Measurements from ENCODE around the gene FKBP4.

The FKBP4 gene

DNA sequence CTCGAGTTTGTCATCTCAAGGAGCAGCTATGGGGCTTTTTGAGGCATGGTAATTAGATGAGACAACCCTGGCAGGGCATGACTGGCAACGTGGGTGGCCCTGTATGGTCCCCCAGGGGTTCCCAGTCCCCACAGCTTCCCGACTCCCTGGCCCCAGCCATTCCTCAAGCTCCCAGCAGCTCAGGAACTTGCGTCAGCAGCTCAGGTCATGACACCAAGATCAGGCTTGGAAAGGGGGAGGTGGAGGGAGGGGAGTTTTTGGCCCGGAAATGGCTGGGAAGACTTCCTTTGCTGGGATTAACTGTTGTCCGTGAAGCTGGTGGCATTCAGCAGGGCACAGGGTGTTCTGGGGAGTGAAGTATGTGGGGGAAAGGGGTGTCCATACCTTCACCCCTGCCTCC, 50.5 kb downstream of the FKBP4 start:
- H3K4me3 ChIP-seq (replicated peaks; ENCODE audit: low read depth, low read length), result no peak overlapping the region
- peak; percentile 84 for DNase-seq (ENCODE audit: low read depth)
- TF ChIP-seq, protein P1, sequence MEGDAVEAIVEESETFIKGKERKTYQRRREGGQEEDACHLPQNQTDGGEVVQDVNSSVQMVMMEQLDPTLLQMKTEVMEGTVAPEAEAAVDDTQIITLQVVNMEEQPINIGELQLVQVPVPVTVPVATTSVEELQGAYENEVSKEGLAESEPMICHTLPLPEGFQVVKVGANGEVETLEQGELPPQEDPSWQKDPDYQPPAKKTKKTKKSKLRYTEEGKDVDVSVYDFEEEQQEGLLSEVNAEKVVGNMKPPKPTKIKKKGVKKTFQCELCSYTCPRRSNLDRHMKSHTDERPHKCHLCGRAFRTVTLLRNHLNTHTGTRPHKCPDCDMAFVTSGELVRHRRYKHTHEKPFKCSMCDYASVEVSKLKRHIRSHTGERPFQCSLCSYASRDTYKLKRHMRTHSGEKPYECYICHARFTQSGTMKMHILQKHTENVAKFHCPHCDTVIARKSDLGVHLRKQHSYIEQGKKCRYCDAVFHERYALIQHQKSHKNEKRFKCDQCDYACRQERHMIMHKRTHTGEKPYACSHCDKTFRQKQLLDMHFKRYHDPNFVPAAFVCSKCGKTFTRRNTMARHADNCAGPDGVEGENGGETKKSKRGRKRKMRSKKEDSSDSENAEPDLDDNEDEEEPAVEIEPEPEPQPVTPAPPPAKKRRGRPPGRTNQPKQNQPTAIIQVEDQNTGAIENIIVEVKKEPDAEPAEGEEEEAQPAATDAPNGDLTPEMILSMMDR (IDR thresholded peaks at IDR 0.05; ENCODE audit: low read length, missing control alignments), result no peak

DNA sequence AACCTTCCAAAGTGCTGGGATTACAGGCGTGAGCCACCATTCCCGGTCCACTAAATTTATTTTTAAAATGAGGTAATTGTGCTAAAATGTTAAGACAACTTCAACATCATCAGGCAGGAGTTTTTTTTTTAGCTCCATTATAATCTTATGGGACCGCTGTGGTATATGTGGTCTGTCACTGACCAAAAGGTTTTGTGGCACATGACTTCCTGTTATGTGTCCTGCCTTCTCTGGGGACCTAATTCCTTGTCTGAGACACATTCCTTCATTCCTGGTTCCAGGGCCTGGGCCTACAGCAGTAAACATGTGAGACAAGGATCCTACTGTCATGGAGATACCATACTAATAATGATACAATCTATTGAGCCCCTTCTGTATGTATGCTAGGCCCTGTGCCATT, 57.2 kb downstream of the FKBP4 start:
- no peak overlapping the region for H3K4me3 ChIP-seq (replicated peaks; ENCODE audit: low read depth, low read length)
- TF ChIP-seq, protein P1 (IDR thresholded peaks at IDR 0.05; ENCODE audit: low read length, missing control alignments), result no peak
- no peak for DNase-seq (ENCODE audit: low read depth)

DNA sequence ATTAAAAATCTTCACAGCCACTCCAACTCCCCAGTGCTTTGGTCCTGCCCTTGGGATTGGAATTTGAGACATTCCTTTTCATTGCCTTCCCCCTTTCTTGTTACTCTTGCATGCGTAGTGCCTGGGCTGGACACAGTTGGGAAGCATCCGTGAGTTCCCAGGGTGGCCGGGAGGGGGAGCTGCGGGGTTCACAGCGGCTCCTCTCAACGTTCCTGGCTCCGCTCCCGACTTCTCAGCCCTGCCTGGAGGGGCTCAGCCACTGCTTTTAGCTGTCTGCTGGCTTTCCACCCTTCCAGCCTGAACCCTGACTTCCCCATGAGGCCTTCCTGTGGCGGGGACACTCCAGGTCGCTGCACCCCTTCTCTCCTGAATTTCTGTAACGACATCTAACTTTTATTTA, 58.9 kb downstream of the FKBP4 start:
- DNase-seq (ENCODE audit: low read depth), result peak; percentile 82
- TF ChIP-seq, protein P1 (IDR thresholded peaks at IDR 0.05; ENCODE audit: low read length, missing control alignments), result peak; percentile 95
- no peak overlapping the region for H3K4me3 ChIP-seq (replicated peaks; ENCODE audit: low read depth, low read length)

Data from fibroblast of pulmonary artery (primary cell).